Natural killer cell (primary cell): Measurements from ENCODE around the gene CCDC91. TPM values are rescaled to one million over a fixed set of nuclear protein-coding genes. Genes with fewer than 3 reads are reported as not detected.

Source experiments
- ATAC-seq, 3 donors: fragments of 150-1000 bp in 2 of 3; fragments of 200-7000 bp in 1 of 3; cut with Tn5 transposase; 1 replicate in 1 of 3; 2 replicates in 2 of 3; pipeline ENCODE4 v1.10.0; 2021; ENCODE audit warnings: mild to moderate bottlenecking in 2 of 3, moderate library complexity in 2 of 3
- DNase-seq, 2 donors: peaks; one replicate each; pipeline versions ENCODE4 v3.0.0 to v3.0.0-alpha.2; 2013 to 2021; ENCODE audit warnings: mixed read lengths in 1 of 2
- H3K27ac ChIP-seq: one replicate; pipeline ENCODE4 v1.5.1; 2013; ENCODE audit warnings: mild to moderate bottlenecking, low read length
- H3K27me3 ChIP-seq: one replicate; pipeline ENCODE4 v1.6.1; 2013; ENCODE audit warnings: low read length; ENCODE audit not compliant: control insufficient read depth, insufficient read depth
- H3K36me3 ChIP-seq: one replicate; pipeline ENCODE4 v1.6.1; 2013; ENCODE audit warnings: low read length; ENCODE audit not compliant: control insufficient read depth, insufficient read depth
- H3K4me1 ChIP-seq: one replicate; pipeline ENCODE4 v1.6.1; 2013; ENCODE audit warnings: low read length; ENCODE audit not compliant: control insufficient read depth, insufficient read depth
- H3K4me3 ChIP-seq: one replicate; pipeline ENCODE4 v1.5.1; 2013; ENCODE audit warnings: low read length
- H3K9me3 ChIP-seq: one replicate; pipeline ENCODE4 v1.6.1; 2013; ENCODE audit warnings: low read length; ENCODE audit not compliant: control insufficient read depth, insufficient read depth
- H3K27ac Mint-ChIP-seq, 2 donors: one replicate each; pipeline ENCODE4 v1.8.0; 2022; ENCODE audit warnings: mild to moderate bottlenecking in 2 of 2, mixed read lengths in 2 of 2, moderate library complexity in 1 of 2
- H3K27me3 Mint-ChIP-seq, 2 donors: one replicate each; pipeline ENCODE4 v1.8.0; 2022; ENCODE audit warnings: low read depth in 2 of 2, mixed read lengths in 2 of 2
- H3K36me3 Mint-ChIP-seq: one replicate; pipeline ENCODE4 v1.8.0; 2022; ENCODE audit warnings: mixed read lengths
- H3K4me1 Mint-ChIP-seq, 2 donors: one replicate each; pipeline ENCODE4 v1.8.0; 2022; ENCODE audit warnings: mixed read lengths in 2 of 2
- H3K4me3 Mint-ChIP-seq: one replicate; pipeline ENCODE4 v1.8.0; 2022; ENCODE audit warnings: mild to moderate bottlenecking, moderate library complexity, mixed read lengths
- H3K9me3 Mint-ChIP-seq, 2 donors: one replicate each; pipeline ENCODE4 v1.8.0; 2022; ENCODE audit warnings: mixed read lengths in 2 of 2
- CTCF ChIP-seq: fragments of 200-600 bp; IDR thresholded peaks from one replicate; pipeline ENCODE4 v1.8.0; 2022; ENCODE audit warnings: antibody characterized with exemption
- WGBS: methylation state at CpG from one replicate; pipeline ENCODE4 v1.1.7; 2013; ENCODE audit warnings: missing lambda C conversion rate; ENCODE audit not compliant: insufficient coverage; 5-methylcytosine and 5-hydroxymethylcytosine counted together
- intact Hi-C: fragments of 100-400 bp; cut with micrococcal nuclease; formaldehyde crosslinking; loops from one replicate; pipeline ENCODE4 v1.14.2; 2022
- total RNA-seq, 4 donors: library from RNA; stranded (reverse); fragments of 120-200 nt in 1 of 4; gene quantifications; one replicate each; pipeline versions ENCODE4 v1.2.3 to v1.2.4, GENCODE V29; 2013 to 2022

The CCDC91 gene
- total RNA-seq, 3 donors from 2014 or later (not counting 1 experiment from before 2014, with no cell fraction given) = 48.8 to 65.8 (median 60.2) TPM

- H3K27ac Mint-ChIP-seq = no peak overlapping the region
- H3K4me3 ChIP-seq = no peak overlapping the region
- WGBS = 74% methylated on average over 3 of the region's 3 CpGs
Measured at GRCh38 chr12:28568118-28568517, 377.9 kb downstream of the CCDC91 start.

GRCh38 chr12:28568704-28569103 is 378.4 kb downstream of the CCDC91 start:
- no peak for TF ChIP-seq CTCF
- no peak overlapping the region for H3K27ac ChIP-seq
- Mint-ChIP-seq H3K27ac (no peak overlapping the region), H3K4me1 (no peaks in the 10 kb centered on the region), H3K9me3 (no peaks in the 10 kb centered on the region), H3K36me3 (no peaks in the 10 kb centered on the region), H3K27me3 (no peaks in the 10 kb centered on the region), H3K4me3 (no peak overlapping the region)
- no peak overlapping the region for H3K4me3 ChIP-seq
- intact Hi-C loops = no loop called here
- ATAC-seq = no peak
- H3K9me3 ChIP-seq = no peaks in the 10 kb centered on the region
- DNase-seq = no peak
- H3K4me1 ChIP-seq = no peaks in the 10 kb centered on the region
- H3K36me3 ChIP-seq = no peaks in the 10 kb centered on the region
- H3K27me3 ChIP-seq = no peaks in the 10 kb centered on the region
- WGBS = 81% methylated on average over 6 of the region's 6 CpGs

More at GRCh38 chr12:28568118-28568517, 377.9 kb downstream of the CCDC91 start:
- DNase-seq (no peak), ATAC-seq (no peak)
- Histone ChIP-seq H3K27me3 (no peaks in the 10 kb centered on the region), H3K27ac (no peak overlapping the region), H3K9me3 (no peaks in the 10 kb centered on the region), H3K36me3 (no peaks in the 10 kb centered on the region), H3K4me1 (no peaks in the 10 kb centered on the region)
- TF ChIP-seq CTCF = no peak
- H3K27me3 Mint-ChIP-seq = no peaks in the 10 kb centered on the region
- no peak overlapping the region for H3K4me3 Mint-ChIP-seq
- H3K9me3 Mint-ChIP-seq = no peaks in the 10 kb centered on the region
- H3K36me3 Mint-ChIP-seq = no peaks in the 10 kb centered on the region
- no peaks in the 10 kb centered on the region for H3K4me1 Mint-ChIP-seq
- intact Hi-C loops = no loop called here

- no peak overlapping the region for H3K4me3 ChIP-seq
- no peak for DNase-seq
- no peak for ATAC-seq
- H3K36me3 ChIP-seq = no peaks in the 10 kb centered on the region
- H3K27ac Mint-ChIP-seq = no peak overlapping the region
- H3K27ac ChIP-seq = no peak overlapping the region
- H3K9me3 Mint-ChIP-seq = no peaks in the 10 kb centered on the region
- no peaks in the 10 kb centered on the region for H3K4me1 Mint-ChIP-seq
- intact Hi-C loops = no loop called here
- no peaks in the 10 kb centered on the region for H3K9me3 ChIP-seq
- H3K27me3 ChIP-seq = no peaks in the 10 kb centered on the region
- no peaks in the 10 kb centered on the region for H3K36me3 Mint-ChIP-seq
- whole genome bisulfite sequencing = 94% methylated on average over 2 of the region's 3 CpGs
- no peaks in the 10 kb centered on the region for H3K27me3 Mint-ChIP-seq
- H3K4me3 Mint-ChIP-seq = no peak overlapping the region
- TF ChIP-seq CTCF = no peak
- H3K4me1 ChIP-seq = no peaks in the 10 kb centered on the region
Measured at GRCh38 chr12:28569698-28570411, 379.6 kb downstream of the CCDC91 start.

GRCh38 chr12:28570811-28571210 is 380.6 kb downstream of the CCDC91 start:
- Histone ChIP-seq H3K4me3 (no peak overlapping the region), H3K9me3 (no peaks in the 10 kb centered on the region), H3K36me3 (no peaks in the 10 kb centered on the region), H3K27ac (no peak overlapping the region), H3K27me3 (no peaks in the 10 kb centered on the region), H3K4me1 (no peaks in the 10 kb centered on the region)
- Mint-ChIP-seq H3K9me3 (no peaks in the 10 kb centered on the region), H3K27ac (no peak overlapping the region), H3K4me3 (no peak overlapping the region), H3K4me1 (no peaks in the 10 kb centered on the region), H3K36me3 (no peaks in the 10 kb centered on the region), H3K27me3 (no peaks in the 10 kb centered on the region)
- no peak for ATAC-seq
- WGBS = 90% methylated on average over 3 of the region's 3 CpGs
- no peak for DNase-seq
- intact Hi-C loops = no loop called here
- no peak for TF ChIP-seq CTCF
